ENCODE measurements around the gene LAYN. TPM values are rescaled to one million over a fixed set of nuclear protein-coding genes. Genes with fewer than 3 reads are reported as not detected.

The LAYN gene
- total RNA-seq, 1 experiment from 2014 or later = 0.47 TPM

DNA sequence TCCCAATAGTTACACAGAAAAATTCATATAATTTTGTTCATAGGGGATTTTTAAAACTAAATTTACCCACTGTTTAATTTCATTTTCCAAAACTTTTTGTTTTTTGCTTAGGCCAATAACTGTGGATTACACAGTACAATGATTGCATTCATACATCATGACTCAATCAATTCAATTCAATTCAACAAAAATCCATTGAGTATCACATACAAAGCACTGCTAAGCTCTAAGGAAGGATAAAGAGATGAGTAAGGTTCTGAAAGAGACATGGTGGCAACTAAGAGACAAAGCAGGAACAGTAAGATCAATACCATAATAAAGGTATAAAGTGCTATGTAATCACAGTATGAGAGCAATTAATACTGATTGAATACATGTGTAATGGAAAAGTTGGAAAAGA lies 9.4 kb upstream of the LAYN start:
- Mint-ChIP-seq H3K27ac (ENCODE audit: unreplicated experiment) (no peak overlapping the region), H3K4me1 (ENCODE audit: low read depth, unreplicated experiment) (peaks cover 22% of the 10 kb centered on the region), H3K4me3 (ENCODE audit: low read depth, unreplicated experiment) (no peak overlapping the region), H3K36me3 (ENCODE audit: insufficient read depth, unreplicated experiment) (no peaks in the 10 kb centered on the region), H3K9me3 (ENCODE audit: low read depth, unreplicated experiment) (no peaks in the 10 kb centered on the region), H3K27me3 (ENCODE audit: unreplicated experiment) (no peaks in the 10 kb centered on the region)
- no peak for DNase-seq
- intact Hi-C loops (cut with micrococcal nuclease; ENCODE audit: unreplicated experiment) = no loop called here
- CTCF ChIA-PET = no interaction called here
- no TSS peak for BruUV-seq (replicated peaks)
- TF ChIP-seq, protein P1, sequence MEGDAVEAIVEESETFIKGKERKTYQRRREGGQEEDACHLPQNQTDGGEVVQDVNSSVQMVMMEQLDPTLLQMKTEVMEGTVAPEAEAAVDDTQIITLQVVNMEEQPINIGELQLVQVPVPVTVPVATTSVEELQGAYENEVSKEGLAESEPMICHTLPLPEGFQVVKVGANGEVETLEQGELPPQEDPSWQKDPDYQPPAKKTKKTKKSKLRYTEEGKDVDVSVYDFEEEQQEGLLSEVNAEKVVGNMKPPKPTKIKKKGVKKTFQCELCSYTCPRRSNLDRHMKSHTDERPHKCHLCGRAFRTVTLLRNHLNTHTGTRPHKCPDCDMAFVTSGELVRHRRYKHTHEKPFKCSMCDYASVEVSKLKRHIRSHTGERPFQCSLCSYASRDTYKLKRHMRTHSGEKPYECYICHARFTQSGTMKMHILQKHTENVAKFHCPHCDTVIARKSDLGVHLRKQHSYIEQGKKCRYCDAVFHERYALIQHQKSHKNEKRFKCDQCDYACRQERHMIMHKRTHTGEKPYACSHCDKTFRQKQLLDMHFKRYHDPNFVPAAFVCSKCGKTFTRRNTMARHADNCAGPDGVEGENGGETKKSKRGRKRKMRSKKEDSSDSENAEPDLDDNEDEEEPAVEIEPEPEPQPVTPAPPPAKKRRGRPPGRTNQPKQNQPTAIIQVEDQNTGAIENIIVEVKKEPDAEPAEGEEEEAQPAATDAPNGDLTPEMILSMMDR (IDR thresholded peaks at IDR 0.05; ENCODE audit: unreplicated experiment) = no peak

GRCh38 chr11:111531687-111532364 lies 8.7 kb upstream of the LAYN start:
- Mint-ChIP-seq H3K9me3 (ENCODE audit: low read depth, unreplicated experiment) (no peaks in the 10 kb centered on the region), H3K4me3 (ENCODE audit: low read depth, unreplicated experiment) (no peak overlapping the region), H3K36me3 (ENCODE audit: insufficient read depth, unreplicated experiment) (no peaks in the 10 kb centered on the region), H3K27me3 (ENCODE audit: unreplicated experiment) (no peaks in the 10 kb centered on the region), H3K27ac (ENCODE audit: unreplicated experiment) (no peak overlapping the region), H3K4me1 (ENCODE audit: low read depth, unreplicated experiment) (peaks cover 15% of the 10 kb centered on the region)
- intact Hi-C loops (cut with micrococcal nuclease; ENCODE audit: unreplicated experiment) = no loop called here
- no TSS peak for BruUV-seq (replicated peaks)
- TF ChIP-seq, protein P1 (IDR thresholded peaks at IDR 0.05; ENCODE audit: unreplicated experiment) = no peak
- CTCF ChIA-PET = no interaction called here
- DNase-seq = no peak

GRCh38 chr11:111532365-111532709 lies 8.2 kb upstream of the LAYN start:
- intact Hi-C loops (cut with micrococcal nuclease; ENCODE audit: unreplicated experiment) = no loop called here
- no peak overlapping the region for H3K27ac Mint-ChIP-seq (ENCODE audit: unreplicated experiment)

DNA sequence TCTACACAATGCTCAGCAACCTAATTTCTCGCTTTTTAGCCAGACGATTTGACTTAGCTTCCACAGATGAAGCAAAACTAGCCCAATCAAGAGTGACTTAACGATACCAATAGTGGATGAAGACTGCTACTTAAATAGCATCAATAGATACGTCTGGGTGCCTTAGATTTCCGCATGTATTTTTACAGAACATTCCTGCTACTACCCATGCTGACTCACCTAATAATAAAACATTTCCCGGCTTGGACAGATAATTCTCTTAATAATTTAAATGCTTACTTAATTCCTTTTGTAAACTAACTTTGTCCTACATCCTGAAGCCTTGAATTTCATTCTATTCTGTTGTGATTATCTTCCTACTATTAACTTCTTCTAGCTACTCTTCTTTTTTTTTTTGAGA lies 5.2 kb upstream of the LAYN start:
- TF ChIP-seq, protein P1 (IDR thresholded peaks at IDR 0.05; ENCODE audit: unreplicated experiment) = no peak
- no TSS peak for BruUV-seq (replicated peaks)
- CTCF ChIA-PET = no interaction called here
- Mint-ChIP-seq H3K4me1 (ENCODE audit: low read depth, unreplicated experiment) (peaks cover 22% of the 10 kb centered on the region), H3K9me3 (ENCODE audit: low read depth, unreplicated experiment) (no peaks in the 10 kb centered on the region), H3K27ac (ENCODE audit: unreplicated experiment) (no peak overlapping the region), H3K27me3 (ENCODE audit: unreplicated experiment) (no peaks in the 10 kb centered on the region), H3K4me3 (ENCODE audit: low read depth, unreplicated experiment) (no peak overlapping the region), H3K36me3 (ENCODE audit: insufficient read depth, unreplicated experiment) (no peaks in the 10 kb centered on the region)
- intact Hi-C loops (cut with micrococcal nuclease; ENCODE audit: unreplicated experiment) = no loop called here
- no peak for DNase-seq

More at GRCh38 chr11:111532365-111532709, 8.2 kb upstream of the LAYN start:
- H3K36me3 Mint-ChIP-seq (ENCODE audit: insufficient read depth, unreplicated experiment) = no peaks in the 10 kb centered on the region
- peaks cover 15% of the 10 kb centered on the region for H3K4me1 Mint-ChIP-seq (ENCODE audit: low read depth, unreplicated experiment)
- CTCF ChIA-PET = no interaction called here
- no peaks in the 10 kb centered on the region for H3K27me3 Mint-ChIP-seq (ENCODE audit: unreplicated experiment)
- H3K4me3 Mint-ChIP-seq (ENCODE audit: low read depth, unreplicated experiment) = no peak overlapping the region
- no peak for DNase-seq
- BruUV-seq (replicated peaks) = no TSS peak
- TF ChIP-seq, protein P1 (IDR thresholded peaks at IDR 0.05; ENCODE audit: unreplicated experiment) = no peak
- no peaks in the 10 kb centered on the region for H3K9me3 Mint-ChIP-seq (ENCODE audit: low read depth, unreplicated experiment)
